SJSA1 (cell line): ENCODE measurements around the gene GAS7. TPM values are rescaled to one million over a fixed set of nuclear protein-coding genes. Genes with fewer than 3 reads are reported as not detected.

Source experiments
- DNase-seq, 2 experiments: peaks; one replicate each; pipeline ENCODE4 v3.0.0-alpha.2; 2015 to 2020; ENCODE audit warnings: low spot score in 2 of 2, low read depth in 1 of 2
- H3K27ac ChIP-seq: fragments of 250-450 bp; sonication (Bioruptor Pico); 2 replicates; pipeline ENCODE4 v1.5.1; 2020; ENCODE audit warnings: mild to moderate bottlenecking, moderate library complexity
- H3K27me3 ChIP-seq: fragments of 250-450 bp; sonication (Bioruptor Pico); replicated peaks from 2 replicates; pipeline ENCODE4 v1.5.1; 2020; ENCODE audit warnings: mild to moderate bottlenecking, moderate library complexity
- H3K36me3 ChIP-seq: fragments of 250-450 bp; sonication (Bioruptor Pico); 2 replicates; pipeline ENCODE4 v1.5.1; 2020; ENCODE audit warnings: mild to moderate bottlenecking
- H3K4me1 ChIP-seq: fragments of 250-450 bp; sonication (Bioruptor Pico); replicated peaks from 2 replicates; pipeline ENCODE4 v1.6.1; 2021; ENCODE audit warnings: mild to moderate bottlenecking
- H3K4me3 ChIP-seq: fragments of 250-450 bp; sonication (Bioruptor Pico); 2 replicates; pipeline ENCODE4 v1.5.1; 2020; ENCODE audit warnings: mild to moderate bottlenecking
- H3K9me3 ChIP-seq: fragments of 250-450 bp; sonication (Bioruptor Pico); replicated peaks from 2 replicates; pipeline ENCODE4 v1.5.1; 2020; ENCODE audit warnings: mild to moderate bottlenecking
- total RNA-seq: library from RNA; depleted of rRNA; stranded (reverse); fragments of >200 nt; shearing (Covaris generic); gene quantifications from 2 replicates; pipeline ENCODE4 v1.2.3, GENCODE V29; 2014

GAS7 gene
- total RNA-seq, 1 experiment from 2014 or later: 2.6 TPM

DNA sequence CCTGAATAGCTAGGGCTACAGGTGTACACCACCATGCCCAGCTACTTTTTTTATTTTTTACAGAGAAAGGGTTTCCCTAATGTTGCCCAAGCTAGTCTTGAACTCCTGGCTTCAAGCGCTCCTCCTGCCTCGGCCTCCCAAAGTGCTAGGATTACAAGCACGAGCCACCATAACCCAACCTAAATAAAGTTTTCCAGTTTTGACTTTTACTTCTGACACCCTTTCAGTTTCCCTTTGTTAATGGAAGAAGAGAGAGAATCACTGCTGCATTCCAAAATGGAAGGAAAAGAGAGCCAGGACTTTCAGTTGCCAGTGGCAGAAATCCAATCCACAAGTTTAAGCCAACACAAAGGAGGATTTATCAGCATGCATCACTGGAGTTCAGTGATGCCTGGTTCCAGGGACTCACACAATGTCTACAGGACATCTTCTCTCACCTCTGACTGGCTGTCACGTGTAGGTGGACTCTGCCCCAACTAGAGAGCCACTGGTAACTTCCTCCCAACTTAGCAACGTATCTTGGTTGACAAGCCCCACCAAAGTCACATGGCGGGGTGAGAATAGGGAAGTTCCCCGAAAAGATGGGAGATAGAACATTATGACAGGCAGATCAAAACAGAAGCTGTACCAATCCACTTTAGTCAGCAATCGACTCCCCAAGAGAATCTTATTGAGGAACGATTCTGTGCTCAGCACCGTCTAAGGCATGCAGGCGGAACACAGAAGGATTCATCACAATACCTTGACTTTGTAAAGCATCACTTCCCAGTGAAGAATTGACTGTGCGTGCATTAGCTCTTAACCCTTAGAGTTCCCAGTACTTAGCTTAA is 46.5 kb downstream of the GAS7 start:
- Histone ChIP-seq H3K9me3 (no peaks in the 10 kb centered on the region), H3K4me1 (peaks cover 4% of the 10 kb centered on the region; the same call in 1 of the 2 replicates), H3K36me3 (no peaks in the 10 kb centered on the region), H3K27me3 (no peaks in the 10 kb centered on the region), H3K4me3 (no peak overlapping the region), H3K27ac (no peak overlapping the region)
- no peak for DNase-seq

DNA sequence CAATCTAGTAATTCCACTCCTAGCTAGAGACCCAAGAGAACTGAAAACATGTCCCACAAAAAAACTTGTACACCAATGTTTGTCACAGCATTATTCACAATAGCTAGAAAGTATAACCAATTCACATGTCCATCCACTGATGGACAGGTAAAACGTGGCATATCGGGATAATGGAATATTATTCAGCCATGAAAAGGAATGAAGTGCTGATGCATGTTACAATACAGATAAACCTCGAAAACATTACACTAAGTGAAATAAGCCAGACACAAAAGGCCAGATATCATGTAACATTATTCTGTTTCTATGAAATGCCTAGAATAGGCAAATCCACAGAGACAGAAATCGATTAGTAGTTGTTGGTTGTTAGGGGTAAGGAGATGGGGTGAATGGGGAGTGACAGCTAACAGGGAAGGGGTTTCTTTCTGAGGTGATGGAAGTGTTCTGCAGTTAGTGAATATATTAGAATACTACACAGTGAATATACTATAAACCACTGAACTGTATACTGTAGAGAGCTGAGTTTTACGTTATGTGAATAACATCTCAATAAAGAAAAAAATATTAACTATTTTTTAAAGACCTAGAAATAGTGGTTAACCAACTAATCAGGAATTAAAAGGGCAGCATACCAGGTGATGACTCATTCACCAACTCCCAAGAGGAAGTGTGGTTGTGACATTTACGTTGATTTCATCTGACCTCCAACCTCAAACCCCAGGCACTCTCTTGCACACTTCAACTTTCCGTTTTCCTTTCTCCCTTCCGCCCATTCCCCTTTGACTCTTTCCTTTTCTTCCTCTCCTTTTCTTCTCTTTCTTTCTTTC is 48.6 kb downstream of the GAS7 start:
- Histone ChIP-seq H3K36me3 (no peaks in the 10 kb centered on the region), H3K4me3 (no peak overlapping the region), H3K9me3 (no peaks in the 10 kb centered on the region), H3K27me3 (no peaks in the 10 kb centered on the region), H3K27ac (no peak overlapping the region), H3K4me1 (peaks cover 4% of the 10 kb centered on the region; the same call in 1 of the 2 replicates)
- no peak for DNase-seq

DNA sequence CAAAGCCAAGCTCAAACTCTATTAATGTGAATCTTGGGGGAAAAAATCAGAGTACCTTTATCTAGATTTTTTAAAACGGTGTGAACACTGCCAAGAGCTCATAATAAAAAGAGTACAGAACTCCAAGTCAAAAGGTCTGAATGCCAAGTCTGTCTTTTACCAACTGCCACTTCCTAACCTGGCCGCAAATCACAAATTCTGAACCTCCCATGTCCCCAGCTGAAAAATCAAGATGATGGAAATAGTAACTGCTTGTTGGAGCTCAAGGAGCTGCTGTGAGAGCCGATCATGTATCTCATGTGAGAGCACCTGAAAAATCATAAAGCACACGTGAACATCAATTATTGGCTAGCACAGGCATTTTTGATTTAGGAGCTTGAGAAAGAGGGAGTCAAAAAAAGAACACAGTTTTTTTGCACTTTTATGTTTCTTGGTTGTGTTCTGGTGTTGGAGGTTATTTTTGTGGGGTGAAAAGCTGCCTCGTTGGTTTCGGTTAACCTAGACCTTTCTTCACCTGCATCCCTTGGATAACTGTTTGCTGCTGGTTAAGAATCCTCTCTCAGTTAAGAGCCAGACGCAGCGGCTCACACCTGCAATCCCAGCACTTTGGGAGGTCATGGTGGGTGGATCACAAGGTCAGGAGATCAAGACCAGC is 50.5 kb downstream of the GAS7 start:
- H3K27me3 ChIP-seq: no peaks in the 10 kb centered on the region
- no peak overlapping the region for H3K27ac ChIP-seq
- no peaks in the 10 kb centered on the region for H3K36me3 ChIP-seq
- H3K4me3 ChIP-seq: no peak overlapping the region
- peaks cover 4% of the 10 kb centered on the region; the same call in 1 of the 2 replicates for H3K4me1 ChIP-seq
- DNase-seq: no peak
- H3K9me3 ChIP-seq: no peaks in the 10 kb centered on the region

DNA sequence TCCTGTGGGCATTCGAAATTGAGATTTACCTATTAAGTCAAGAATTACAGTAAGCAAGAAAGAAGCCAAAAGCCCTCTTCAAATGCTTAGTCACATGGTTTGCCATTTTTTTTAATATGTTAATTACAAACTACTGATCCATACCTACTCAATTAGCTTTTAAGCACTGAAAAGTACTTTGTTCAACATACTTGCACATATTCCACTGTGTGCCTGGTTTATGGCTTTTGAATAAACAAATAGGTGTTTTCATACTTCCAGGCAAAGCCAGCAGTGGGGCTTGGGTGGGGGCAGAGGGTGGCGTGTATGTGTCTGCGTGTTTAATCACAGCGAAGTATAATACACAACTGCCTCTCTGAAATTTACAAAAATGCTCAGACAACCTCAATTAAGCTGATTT is 51.4 kb downstream of the GAS7 start:
- H3K4me3 ChIP-seq: no peak overlapping the region
- H3K27me3 ChIP-seq: no peaks in the 10 kb centered on the region
- DNase-seq: no peak
- H3K9me3 ChIP-seq: no peaks in the 10 kb centered on the region
- peaks cover 4% of the 10 kb centered on the region; the same call in 1 of the 2 replicates for H3K4me1 ChIP-seq
- H3K36me3 ChIP-seq: no peaks in the 10 kb centered on the region
- no peak overlapping the region for H3K27ac ChIP-seq

DNA sequence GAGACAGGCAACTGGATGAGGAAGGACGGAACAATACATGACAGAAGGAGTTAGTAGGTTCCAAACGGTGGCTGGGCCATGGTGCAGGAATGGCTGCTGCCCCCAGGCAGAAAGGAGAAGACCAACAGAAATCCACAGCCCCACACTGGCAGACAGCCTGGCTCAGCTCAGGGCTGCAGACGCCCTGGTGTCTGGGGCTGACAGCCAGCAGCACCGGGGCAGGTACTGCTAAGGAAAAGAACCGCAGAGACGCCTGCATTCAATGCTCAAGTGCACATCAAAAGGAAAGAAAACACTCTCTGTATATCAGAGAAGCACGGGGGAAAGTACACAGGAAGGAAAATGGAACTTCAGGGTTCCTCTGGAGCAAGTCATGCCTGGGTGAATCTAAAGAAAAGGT is 53.4 kb downstream of the GAS7 start:
- H3K27ac ChIP-seq: no peak overlapping the region
- no peaks in the 10 kb centered on the region for H3K36me3 ChIP-seq
- no peak for DNase-seq
- peaks cover 17% of the 10 kb centered on the region for H3K4me1 ChIP-seq
- no peaks in the 10 kb centered on the region for H3K27me3 ChIP-seq
- no peaks in the 10 kb centered on the region for H3K9me3 ChIP-seq
- H3K4me3 ChIP-seq: no peak overlapping the region

DNA sequence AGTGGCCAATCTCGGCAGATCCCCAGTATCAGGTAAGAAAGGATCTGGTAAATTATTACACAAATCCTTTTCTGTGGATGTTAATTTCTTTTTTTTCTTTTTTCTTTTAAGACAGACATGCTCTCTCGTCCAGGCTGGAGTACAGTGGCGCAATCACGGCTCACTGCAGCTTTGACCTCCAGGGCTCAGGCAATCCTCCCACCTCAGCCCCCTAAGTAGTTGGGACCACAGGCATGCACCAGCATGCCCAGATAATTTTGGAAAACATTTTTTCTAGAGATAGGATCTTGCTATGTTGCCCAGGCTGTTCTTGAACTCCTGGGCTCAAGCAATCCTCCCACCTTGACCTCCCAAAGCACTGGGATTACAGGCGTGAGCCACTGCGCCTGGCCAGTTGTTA is 54.0 kb downstream of the GAS7 start:
- Histone ChIP-seq H3K36me3 (no peaks in the 10 kb centered on the region), H3K9me3 (no peaks in the 10 kb centered on the region), H3K4me3 (no peak overlapping the region), H3K4me1 (peaks cover 15% of the 10 kb centered on the region), H3K27me3 (no peaks in the 10 kb centered on the region), H3K27ac (no peak overlapping the region)
- DNase-seq: no peak

DNA sequence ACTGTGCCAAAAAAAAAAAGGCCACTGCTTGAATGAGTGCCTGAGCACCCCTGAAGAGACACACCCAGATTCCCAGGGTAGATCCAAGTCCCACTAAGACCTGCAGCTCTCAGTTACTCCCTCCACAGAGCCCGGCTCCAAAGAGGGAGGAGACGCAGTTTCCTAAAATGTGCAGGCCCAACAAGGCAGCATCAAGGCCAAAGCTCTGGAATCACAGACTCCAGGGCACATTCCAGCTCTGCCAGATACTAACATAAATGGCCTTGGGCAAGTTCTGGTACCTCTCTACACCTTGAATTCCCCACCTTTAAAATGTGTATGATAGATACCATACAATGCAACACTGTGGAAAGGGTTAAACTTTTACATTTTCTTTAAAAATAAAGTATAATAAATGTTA is 57.0 kb downstream of the GAS7 start:
- no peaks in the 10 kb centered on the region for H3K27me3 ChIP-seq
- no peaks in the 10 kb centered on the region for H3K36me3 ChIP-seq
- H3K9me3 ChIP-seq: no peaks in the 10 kb centered on the region
- H3K27ac ChIP-seq: no peak overlapping the region
- H3K4me1 ChIP-seq: peaks cover 15% of the 10 kb centered on the region
- H3K4me3 ChIP-seq: no peak overlapping the region
- DNase-seq: no peak

DNA sequence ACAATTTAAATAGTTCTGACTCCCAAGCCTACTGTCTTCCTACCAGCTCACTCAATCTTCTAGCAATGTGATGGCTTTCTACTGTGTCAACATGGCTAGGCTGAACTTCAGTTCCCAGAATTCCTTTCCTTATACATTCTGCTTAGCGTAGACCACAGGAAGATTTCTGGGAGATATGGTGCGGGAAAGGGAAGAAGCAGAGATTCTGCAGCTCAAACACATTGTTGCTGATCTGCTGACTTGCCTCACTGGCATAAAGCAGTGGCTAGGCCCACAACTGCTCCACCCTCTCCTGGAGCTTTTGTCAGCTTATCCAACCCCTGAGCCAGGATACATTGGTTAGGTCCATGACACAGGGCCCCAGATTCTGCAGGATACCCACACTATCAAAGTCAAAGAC is 58.8 kb downstream of the GAS7 start:
- no peak for DNase-seq
- no peaks in the 10 kb centered on the region for H3K27me3 ChIP-seq
- H3K4me1 ChIP-seq: peaks cover 20% of the 10 kb centered on the region
- no peaks in the 10 kb centered on the region for H3K9me3 ChIP-seq
- H3K4me3 ChIP-seq: no peak overlapping the region
- no peaks in the 10 kb centered on the region for H3K36me3 ChIP-seq
- no peak overlapping the region for H3K27ac ChIP-seq

DNA sequence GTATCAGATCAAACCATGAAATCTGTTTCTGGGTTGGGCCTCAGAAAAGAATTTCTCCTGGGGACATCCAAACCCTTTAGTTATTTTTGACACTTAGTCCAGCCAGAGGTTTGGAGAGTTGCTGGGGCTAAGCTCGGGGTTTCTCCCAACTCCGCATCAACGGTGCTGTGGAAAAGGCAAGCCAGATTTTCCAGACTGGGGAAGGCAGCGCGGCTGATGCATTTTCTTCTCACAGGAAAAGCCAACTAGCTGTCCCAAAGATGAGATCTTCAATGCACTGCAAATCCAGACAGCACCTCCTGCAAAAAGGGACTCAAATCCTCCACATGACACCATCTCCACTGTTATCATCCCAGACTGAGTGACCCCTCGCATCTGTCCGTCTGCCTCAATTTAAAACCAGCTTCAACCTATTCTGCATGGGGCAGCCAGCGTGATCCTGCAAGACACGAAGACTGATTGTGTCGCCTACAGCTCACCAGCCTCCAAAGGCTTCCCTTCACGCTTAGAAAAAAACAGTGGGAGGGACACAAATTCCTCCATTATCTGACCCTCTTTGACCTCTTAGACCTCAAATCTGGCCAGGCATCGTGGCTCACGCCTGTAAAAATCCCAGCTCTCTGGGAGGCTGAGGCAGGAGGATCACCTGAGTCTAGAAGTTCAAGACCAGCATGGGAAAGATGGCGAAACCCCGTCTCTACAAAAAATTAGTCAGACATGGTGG is 62.0 kb downstream of the GAS7 start:
- Histone ChIP-seq H3K4me1 (peaks cover 20% of the 10 kb centered on the region), H3K27me3 (no peaks in the 10 kb centered on the region), H3K4me3 (no peak overlapping the region), H3K9me3 (no peaks in the 10 kb centered on the region), H3K27ac (no peak overlapping the region), H3K36me3 (no peaks in the 10 kb centered on the region)
- DNase-seq: no peak

DNA sequence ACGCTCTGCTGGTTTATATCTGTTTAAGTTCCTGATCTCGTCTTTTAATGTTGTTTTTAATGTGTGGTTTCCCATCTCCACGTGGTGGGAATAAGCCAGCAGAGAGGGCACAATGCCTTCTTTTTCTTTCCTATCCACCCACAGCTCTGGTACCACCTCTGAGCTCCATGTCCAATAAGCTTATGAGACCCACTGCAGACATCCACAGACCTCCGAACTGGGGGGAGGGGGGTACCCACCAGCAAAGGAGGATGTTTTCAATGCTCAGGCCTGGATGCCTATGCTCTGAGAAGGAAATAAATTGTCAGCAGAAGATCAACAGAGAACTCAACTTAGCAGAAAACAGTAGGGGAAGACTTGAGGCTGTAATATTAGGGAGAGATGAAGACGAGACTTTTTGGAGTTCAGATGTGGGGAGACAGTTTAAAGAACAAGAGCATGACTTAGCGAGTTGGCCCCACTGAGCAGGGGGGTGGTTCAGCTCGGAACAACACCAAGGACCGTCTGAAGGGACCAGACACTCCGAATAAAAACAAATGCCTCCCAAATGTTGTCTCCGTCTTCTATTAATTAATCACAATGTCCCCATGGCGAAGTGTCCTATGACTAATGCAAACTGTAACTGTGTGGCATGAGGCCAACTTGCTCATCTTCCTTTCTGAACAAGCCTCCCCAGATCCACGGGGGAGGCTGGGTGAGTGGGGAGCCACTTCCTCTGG is 62.7 kb downstream of the GAS7 start:
- H3K4me3 ChIP-seq: no peak overlapping the region

DNA sequence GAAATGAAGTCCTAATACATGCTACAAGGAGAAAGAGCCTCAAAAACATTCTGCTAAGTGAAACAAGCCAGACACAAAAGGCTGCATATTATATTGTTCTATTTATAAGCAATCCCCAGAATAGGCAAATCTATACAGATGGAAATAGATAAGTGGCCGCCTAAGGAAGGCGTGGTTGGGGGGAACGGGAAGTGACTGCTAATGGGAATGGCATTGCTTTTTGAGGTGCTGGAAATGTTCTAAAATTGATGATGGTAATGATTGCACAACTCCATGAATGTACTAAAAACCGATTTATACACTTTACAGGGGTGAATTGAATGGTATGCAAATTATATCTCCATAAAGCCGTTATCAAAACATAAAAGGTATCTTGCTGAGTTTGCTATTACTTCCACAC is 67.7 kb downstream of the GAS7 start:
- H3K4me3 ChIP-seq: no peak overlapping the region
- no peaks in the 10 kb centered on the region for H3K36me3 ChIP-seq
- H3K27ac ChIP-seq: no peak overlapping the region
- H3K4me1 ChIP-seq: peaks cover 35% of the 10 kb centered on the region
- no peaks in the 10 kb centered on the region for H3K9me3 ChIP-seq
- no peak for DNase-seq
- no peaks in the 10 kb centered on the region for H3K27me3 ChIP-seq

More for the DNA sequence above, 62.7 kb downstream of the GAS7 start:
- no peaks in the 10 kb centered on the region for H3K36me3 ChIP-seq
- H3K27ac ChIP-seq: no peak overlapping the region
- DNase-seq: peak in 1 of 2 experiments; percentile 9
- no peaks in the 10 kb centered on the region for H3K9me3 ChIP-seq
- no peaks in the 10 kb centered on the region for H3K27me3 ChIP-seq
- H3K4me1 ChIP-seq: peaks cover 14% of the 10 kb centered on the region

DNA sequence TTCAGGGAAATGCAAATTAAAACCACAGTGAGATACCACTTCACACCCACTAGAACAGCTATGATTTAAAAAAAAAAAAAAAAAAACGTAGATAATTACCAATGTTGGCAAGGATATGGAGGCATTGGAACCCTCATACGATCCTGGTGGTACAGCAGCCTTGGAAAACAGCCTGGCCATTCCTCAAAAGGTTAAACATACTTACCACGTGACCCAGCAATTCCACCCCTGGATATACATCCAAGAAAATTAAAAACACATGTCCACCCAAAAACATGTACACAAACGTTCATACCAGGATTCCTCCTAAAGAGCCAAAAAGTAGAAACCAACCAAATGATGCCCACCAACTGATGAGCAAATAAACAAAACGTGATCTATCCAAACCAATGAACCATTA is 68.1 kb downstream of the GAS7 start:
- Histone ChIP-seq H3K27ac (no peak overlapping the region), H3K4me3 (no peak overlapping the region), H3K4me1 (peaks cover 36% of the 10 kb centered on the region), H3K36me3 (no peaks in the 10 kb centered on the region), H3K27me3 (no peaks in the 10 kb centered on the region), H3K9me3 (no peaks in the 10 kb centered on the region)
- DNase-seq: no peak
